ENCODE results near the gene TECPR1.

Gene TECPR1

DNA sequence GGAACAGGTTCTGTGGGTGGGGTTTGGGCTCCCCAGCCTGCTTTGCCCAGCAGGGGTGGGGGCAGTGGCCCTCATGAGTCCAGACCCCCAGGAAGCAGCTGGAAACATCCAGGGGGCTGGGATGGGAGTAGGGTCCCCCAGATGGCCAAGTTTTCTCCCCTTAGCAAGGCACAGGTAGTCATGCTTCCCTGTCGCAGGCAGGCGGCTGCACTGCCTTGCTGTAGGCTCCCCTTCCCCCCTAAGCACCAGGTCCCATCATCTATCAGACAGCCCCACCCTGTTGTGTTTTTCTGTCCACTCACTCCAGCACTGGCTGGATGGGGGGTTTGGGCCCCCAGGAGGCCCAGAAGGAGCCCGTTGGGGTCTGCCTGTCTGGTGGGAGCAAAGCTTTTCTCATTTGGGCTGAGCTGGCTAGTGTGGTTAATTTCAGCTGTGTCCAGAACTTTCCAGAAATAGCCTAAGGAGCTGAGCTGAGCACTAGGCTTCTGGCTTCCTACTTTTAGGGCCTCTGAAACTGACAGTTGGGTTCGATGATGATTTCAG, 37.4 kb upstream of the TECPR1 start:
- no peaks in the 10 kb centered on the region for H3K27me3 ChIP-seq (ENCODE audit: insufficient read depth, low read length, poor library complexity)
- no peak overlapping the region for H3K56ac ChIP-seq (ENCODE audit: low read length)
- H2BK120ac ChIP-seq (ENCODE audit: low read depth, low read length), result no peak overlapping the region
- no peak overlapping the region for H3K4ac ChIP-seq (ENCODE audit: low read depth, low read length)
- H3K4me2 ChIP-seq (ENCODE audit: low read length), result no peak overlapping the region
- no peak overlapping the region for H2AK5ac ChIP-seq (ENCODE audit: low read length)
- no peak overlapping the region for H3K23ac ChIP-seq (ENCODE audit: low read length)
- no peaks in the 10 kb centered on the region for H3K36me3 ChIP-seq (ENCODE audit: control insufficient read depth, insufficient read depth, low read length)
- no peak overlapping the region for H3K27ac ChIP-seq (ENCODE audit: low read depth, low read length)
- H3K4me1 ChIP-seq (ENCODE audit: control insufficient read depth, low read depth, low read length), result no peaks in the 10 kb centered on the region
- H4K8ac ChIP-seq (ENCODE audit: low read depth, low read length), result no peak overlapping the region
- H3K9ac ChIP-seq (ENCODE audit: low read length), result no peak overlapping the region
- H2BK5ac ChIP-seq (ENCODE audit: low read length), result no peak overlapping the region
- H3K79me2 ChIP-seq (ENCODE audit: control insufficient read depth, insufficient read depth, low read length), result peaks cover 2% of the 10 kb centered on the region
- peaks cover 11% of the 10 kb centered on the region for H3K79me1 ChIP-seq (ENCODE audit: low read length)
- H3K4me3 ChIP-seq (ENCODE audit: low read length), result no peak overlapping the region
- WGBS (ENCODE audit: extremely low coverage, insufficient coverage, low lambda C conversion rate), result no CpG with 5 or more reads among the region's 4 CpGs
- DNase-seq, result no peak
- H2BK15ac ChIP-seq (replicated peaks; ENCODE audit: low read depth), result no peak overlapping the region
- no peak overlapping the region for H3K18ac ChIP-seq (ENCODE audit: low read length)
- H4K5ac ChIP-seq (ENCODE audit: low read length), result no peak overlapping the region

DNA sequence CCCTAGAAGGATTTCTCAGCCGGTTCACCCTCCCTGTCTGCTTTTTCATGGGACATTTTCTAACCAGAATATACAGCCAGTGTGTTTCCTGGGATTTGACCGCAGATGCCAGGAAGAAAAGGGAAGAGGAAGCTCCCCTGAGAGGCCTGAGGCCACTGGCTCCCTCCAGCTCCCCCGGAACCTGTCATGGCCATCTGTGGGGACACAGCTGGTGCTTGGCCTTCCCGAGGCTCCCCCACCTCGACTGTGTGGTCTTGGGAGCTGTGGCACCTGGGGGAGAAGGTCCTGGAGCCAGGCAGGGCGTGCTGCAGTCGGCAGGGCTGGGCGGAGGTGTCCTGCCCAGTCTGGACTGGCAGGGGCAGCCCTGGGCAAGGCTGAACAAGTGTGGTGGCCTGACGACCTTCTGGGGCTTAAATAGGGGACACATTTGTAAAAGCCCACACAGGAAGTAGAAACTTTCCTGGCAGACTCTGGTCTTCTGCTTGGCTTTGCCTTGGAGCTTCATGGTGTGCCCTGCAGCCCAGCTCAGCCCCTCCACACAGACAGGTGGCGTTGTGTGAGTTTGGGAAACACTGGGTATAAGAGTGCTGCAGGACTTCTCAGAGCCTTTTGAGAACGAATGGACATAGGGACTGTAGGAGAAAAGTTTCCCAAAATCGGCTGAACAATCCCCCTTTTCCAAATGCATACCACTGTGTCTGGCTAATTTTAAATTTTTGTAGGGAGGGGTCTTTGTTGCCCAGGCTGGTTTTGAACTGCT, 36.2 kb upstream of the TECPR1 start:
- Histone ChIP-seq H2AK5ac (ENCODE audit: low read length) (no peak overlapping the region), H4K8ac (ENCODE audit: low read depth, low read length) (no peak overlapping the region), H3K79me2 (ENCODE audit: control insufficient read depth, insufficient read depth, low read length) (peaks cover 6% of the 10 kb centered on the region), H4K5ac (ENCODE audit: low read length) (no peak overlapping the region), H3K56ac (ENCODE audit: low read length) (no peak overlapping the region), H3K4ac (ENCODE audit: low read depth, low read length) (no peak overlapping the region), H3K27me3 (ENCODE audit: insufficient read depth, low read length, poor library complexity) (no peaks in the 10 kb centered on the region), H3K9ac (ENCODE audit: low read length) (no peak overlapping the region), H2BK15ac (replicated peaks; ENCODE audit: low read depth) (no peak overlapping the region), H3K23ac (ENCODE audit: low read length) (no peak overlapping the region), H3K27ac (ENCODE audit: low read depth, low read length) (no peak overlapping the region), H3K36me3 (ENCODE audit: control insufficient read depth, insufficient read depth, low read length) (no peaks in the 10 kb centered on the region), H2BK5ac (ENCODE audit: low read length) (no peak overlapping the region), H3K4me1 (ENCODE audit: control insufficient read depth, low read depth, low read length) (no peaks in the 10 kb centered on the region), H3K4me3 (ENCODE audit: low read length) (no peak overlapping the region), H2BK120ac (ENCODE audit: low read depth, low read length) (no peak overlapping the region), H3K79me1 (ENCODE audit: low read length) (peaks cover 16% of the 10 kb centered on the region), H3K4me2 (ENCODE audit: low read length) (no peak overlapping the region), H3K18ac (ENCODE audit: low read length) (no peak overlapping the region)
- DNase-seq, result no peak
- WGBS (ENCODE audit: extremely low coverage, insufficient coverage, low lambda C conversion rate), result no CpG with 5 or more reads among the region's 12 CpGs

DNA sequence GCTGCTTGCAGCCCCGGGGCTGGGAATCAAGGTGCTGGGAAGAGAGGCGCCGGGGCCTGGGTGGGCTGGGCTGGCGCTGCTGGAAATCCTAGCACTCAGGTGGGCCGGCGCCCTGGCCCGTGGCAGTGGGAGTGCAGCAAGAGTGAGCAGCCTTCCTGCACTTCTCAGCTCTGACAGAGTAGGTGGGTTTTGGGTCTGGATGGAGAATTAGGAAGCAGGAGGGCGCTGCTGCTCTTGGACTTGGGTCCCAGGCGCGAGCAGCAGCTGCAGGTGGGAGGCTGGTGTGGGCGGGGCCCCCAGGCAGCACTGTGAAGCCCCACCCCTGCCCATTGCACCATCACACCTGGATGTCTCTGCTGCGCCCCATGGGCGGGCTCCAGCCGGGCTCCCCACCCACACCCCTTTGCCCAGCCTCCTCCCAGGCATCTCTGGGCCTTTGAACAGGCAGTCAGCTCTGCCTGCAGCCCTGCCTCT, 35.5 kb upstream of the TECPR1 start:
- Histone ChIP-seq H2AK5ac (ENCODE audit: low read length) (no peak overlapping the region), H2BK120ac (ENCODE audit: low read depth, low read length) (no peak overlapping the region), H3K4ac (ENCODE audit: low read depth, low read length) (no peak overlapping the region), H3K27ac (ENCODE audit: low read depth, low read length) (no peak overlapping the region), H2BK15ac (replicated peaks; ENCODE audit: low read depth) (no peak overlapping the region), H3K4me1 (ENCODE audit: control insufficient read depth, low read depth, low read length) (peaks cover 1% of the 10 kb centered on the region), H3K36me3 (ENCODE audit: control insufficient read depth, insufficient read depth, low read length) (no peaks in the 10 kb centered on the region), H3K4me3 (ENCODE audit: low read length) (no peak overlapping the region), H3K4me2 (ENCODE audit: low read length) (no peak overlapping the region), H3K23ac (ENCODE audit: low read length) (no peak overlapping the region), H2BK5ac (ENCODE audit: low read length) (no peak overlapping the region), H3K56ac (ENCODE audit: low read length) (no peak overlapping the region), H3K79me2 (ENCODE audit: control insufficient read depth, insufficient read depth, low read length) (peaks cover 7% of the 10 kb centered on the region), H3K18ac (ENCODE audit: low read length) (no peak overlapping the region), H3K27me3 (ENCODE audit: insufficient read depth, low read length, poor library complexity) (no peaks in the 10 kb centered on the region), H3K79me1 (ENCODE audit: low read length) (peaks cover 20% of the 10 kb centered on the region), H4K8ac (ENCODE audit: low read depth, low read length) (no peak overlapping the region), H3K9ac (ENCODE audit: low read length) (no peak overlapping the region), H4K5ac (ENCODE audit: low read length) (no peak overlapping the region)
- WGBS (ENCODE audit: extremely low coverage, insufficient coverage, low lambda C conversion rate), result no CpG with 5 or more reads among the region's 14 CpGs
- DNase-seq, result peak; percentile 65

DNA sequence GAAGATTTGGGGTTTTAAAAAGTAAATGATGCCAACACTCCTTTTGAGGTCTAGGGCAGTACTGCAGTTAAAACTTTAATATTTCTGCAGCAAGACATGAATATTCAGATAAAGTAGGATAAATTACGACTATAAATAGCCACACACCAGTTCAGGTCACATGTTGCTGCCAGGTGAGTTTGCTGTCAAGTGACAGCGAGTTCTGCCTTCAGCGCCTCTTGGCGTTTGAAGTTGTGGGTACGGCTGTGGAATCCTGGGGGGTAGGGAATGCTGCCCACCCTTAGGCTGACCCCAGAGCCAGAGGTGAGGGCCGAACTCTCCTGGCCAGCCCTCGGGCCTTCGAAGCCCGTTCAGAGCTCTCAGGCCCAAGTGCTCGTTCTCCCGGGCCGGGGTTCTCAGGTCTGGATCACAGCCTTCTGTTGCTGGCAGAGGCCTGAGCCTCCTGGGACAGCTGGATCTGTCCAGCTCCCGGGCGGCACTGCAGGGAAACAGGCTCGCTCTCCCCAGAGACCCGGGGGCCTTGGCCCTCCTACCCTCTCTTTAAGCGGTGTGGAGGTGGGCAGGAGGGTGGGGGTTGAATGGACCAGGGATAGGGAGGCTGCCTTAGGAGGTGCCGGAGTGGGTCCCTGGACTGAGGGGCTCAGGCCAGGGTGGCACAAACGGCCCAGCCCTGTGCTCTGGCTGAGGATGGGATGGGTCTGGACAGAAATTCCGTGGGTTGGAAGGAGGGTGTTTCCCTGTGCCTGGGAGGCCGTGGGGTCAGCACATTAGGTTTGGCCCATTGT, 34.9 kb upstream of the TECPR1 start:
- H2BK15ac ChIP-seq (replicated peaks; ENCODE audit: low read depth), result no peak overlapping the region
- no peak overlapping the region for H3K4me3 ChIP-seq (ENCODE audit: low read length)
- DNase-seq, result no peak
- H2AK5ac ChIP-seq (ENCODE audit: low read length), result no peak overlapping the region
- H3K4ac ChIP-seq (ENCODE audit: low read depth, low read length), result no peak overlapping the region
- H3K27me3 ChIP-seq (ENCODE audit: insufficient read depth, low read length, poor library complexity), result no peaks in the 10 kb centered on the region
- H4K8ac ChIP-seq (ENCODE audit: low read depth, low read length), result no peak overlapping the region
- peaks cover 11% of the 10 kb centered on the region for H3K79me2 ChIP-seq (ENCODE audit: control insufficient read depth, insufficient read depth, low read length)
- no peak overlapping the region for H3K18ac ChIP-seq (ENCODE audit: low read length)
- H3K9ac ChIP-seq (ENCODE audit: low read length), result no peak overlapping the region
- H3K4me1 ChIP-seq (ENCODE audit: control insufficient read depth, low read depth, low read length), result peaks cover 4% of the 10 kb centered on the region
- H2BK120ac ChIP-seq (ENCODE audit: low read depth, low read length), result no peak overlapping the region
- H3K79me1 ChIP-seq (ENCODE audit: low read length), result peaks cover 23% of the 10 kb centered on the region
- no peak overlapping the region for H3K4me2 ChIP-seq (ENCODE audit: low read length)
- H3K23ac ChIP-seq (ENCODE audit: low read length), result no peak overlapping the region
- no peak overlapping the region for H3K27ac ChIP-seq (ENCODE audit: low read depth, low read length)
- WGBS (ENCODE audit: extremely low coverage, insufficient coverage, low lambda C conversion rate), result no CpG with 5 or more reads among the region's 21 CpGs
- no peak overlapping the region for H4K5ac ChIP-seq (ENCODE audit: low read length)
- H2BK5ac ChIP-seq (ENCODE audit: low read length), result no peak overlapping the region
- H3K56ac ChIP-seq (ENCODE audit: low read length), result peak overlapping the region; percentile 49
- no peaks in the 10 kb centered on the region for H3K36me3 ChIP-seq (ENCODE audit: control insufficient read depth, insufficient read depth, low read length)

DNA sequence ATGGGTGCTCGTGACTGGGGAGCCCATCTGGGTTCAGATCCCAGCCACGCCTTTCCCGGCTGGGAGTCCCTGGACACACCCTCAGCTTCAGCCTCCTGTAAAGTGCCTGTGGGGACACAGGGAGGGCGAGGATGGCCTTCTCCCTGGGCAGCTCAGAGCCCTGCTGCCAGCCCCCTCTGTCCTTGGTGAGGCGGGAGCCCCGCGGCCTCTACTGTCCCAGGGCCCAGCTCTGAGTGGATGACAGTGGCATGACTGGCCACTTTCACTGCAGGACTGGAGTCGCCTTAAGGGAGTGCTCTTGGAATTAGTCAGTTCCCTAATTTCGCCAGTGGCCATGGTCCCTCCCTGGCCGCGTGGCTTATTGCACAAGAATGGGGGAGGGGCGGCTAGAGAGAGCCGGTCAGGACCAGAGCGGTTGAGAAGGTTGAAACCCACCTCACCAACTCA, 34.1 kb upstream of the TECPR1 start:
- Histone ChIP-seq H3K36me3 (ENCODE audit: control insufficient read depth, insufficient read depth, low read length) (no peaks in the 10 kb centered on the region), H2BK15ac (replicated peaks; ENCODE audit: low read depth) (no peak overlapping the region), H3K9ac (ENCODE audit: low read length) (no peak overlapping the region), H4K5ac (ENCODE audit: low read length) (no peak overlapping the region), H4K8ac (ENCODE audit: low read depth, low read length) (no peak overlapping the region), H3K27ac (ENCODE audit: low read depth, low read length) (peak overlapping the region; percentile 51), H2BK5ac (ENCODE audit: low read length) (no peak overlapping the region), H2AK5ac (ENCODE audit: low read length) (no peak overlapping the region), H3K56ac (ENCODE audit: low read length) (no peak overlapping the region), H2BK120ac (ENCODE audit: low read depth, low read length) (no peak overlapping the region), H3K4ac (ENCODE audit: low read depth, low read length) (no peak overlapping the region), H3K4me2 (ENCODE audit: low read length) (no peak overlapping the region), H3K27me3 (ENCODE audit: insufficient read depth, low read length, poor library complexity) (no peaks in the 10 kb centered on the region), H3K4me3 (ENCODE audit: low read length) (no peak overlapping the region), H3K18ac (ENCODE audit: low read length) (no peak overlapping the region), H3K23ac (ENCODE audit: low read length) (no peak overlapping the region), H3K79me1 (ENCODE audit: low read length) (peaks cover 23% of the 10 kb centered on the region), H3K4me1 (ENCODE audit: control insufficient read depth, low read depth, low read length) (peaks cover 4% of the 10 kb centered on the region), H3K79me2 (ENCODE audit: control insufficient read depth, insufficient read depth, low read length) (peaks cover 11% of the 10 kb centered on the region)
- no CpG with 5 or more reads among the region's 14 CpGs for WGBS (ENCODE audit: extremely low coverage, insufficient coverage, low lambda C conversion rate)
- DNase-seq, result peak; percentile 84

Measured in mesendoderm (in vitro differentiated cells).